HEK293 (cell line): ENCODE measurements around the gene PARP1.

Experiments used
- CTCF ChIA-PET: fragments of 350-600 bp; formaldehyde crosslinking; extraction: SDS; loops from one replicate; lab custom pipeline; 2021; ENCODE audit warnings: antibody characterized with exemption; lab: Yijun Ruan, JAX
- POLR2A ChIA-PET: fragments of 300-600 bp; formaldehyde crosslinking; extraction: SDS; loops from one replicate; lab custom pipeline; 2020; ENCODE audit warnings: antibody characterized with exemption, inconsistent platforms; lab: Yijun Ruan, JAX
- H3K27ac ChIP-seq: fragments of 200-500 bp; sonication (Bioruptor generic); 2 replicates; pipeline ENCODE4 v1.5.1; 2014; ENCODE audit warnings: low read depth, low read length, control low read depth, inconsistent platforms; ENCODE audit errors: extremely low read depth
- H3K36me3 ChIP-seq, 2 experiments: fragments of 200-500 bp in 1 of 2; sonication (Bioruptor generic) in 1 of 2; 1 replicate in 1 of 2; 2 replicates in 1 of 2; pipeline ENCODE4 v1.5.1; 2014 to 2017; ENCODE audit warnings: inconsistent platforms in 2 of 2, low read length in 2 of 2; ENCODE audit not compliant: control insufficient read depth in 2 of 2, insufficient read depth in 1 of 2
- H3K4me1 ChIP-seq: fragments of 200-500 bp; sonication (Bioruptor generic); 2 replicates; pipeline ENCODE4 v1.5.1; 2014; ENCODE audit warnings: mild to moderate bottlenecking, low read length, inconsistent platforms; ENCODE audit not compliant: control insufficient read depth, insufficient read depth
- H3K4me3 ChIP-seq: 2 replicates; pipeline ENCODE4 v1.5.1; 2011; ENCODE audit warnings: low read depth, mild to moderate bottlenecking, control low read depth, low read length, moderate library complexity
- H3K9me3 ChIP-seq: fragments of 200-500 bp; sonication (Bioruptor generic); 2 replicates; pipeline ENCODE4 v1.5.1; 2014; ENCODE audit warnings: low read depth, low read length, inconsistent platforms; ENCODE audit not compliant: control insufficient read depth, insufficient read depth
- EGR2 ChIP-seq: fragments of 450-650 bp; formaldehyde crosslinking; IDR thresholded peaks from 2 replicates; pipeline ENCODE4 v1.5.1; 2016; ENCODE audit warnings: low read depth, missing biosample characterization, missing genetic modification characterization
- OSR2 ChIP-seq: fragments of 450-650 bp; formaldehyde crosslinking; IDR thresholded peaks from 2 replicates; pipeline ENCODE4 v1.5.1; 2016; ENCODE audit warnings: missing biosample characterization, missing genetic modification characterization
- PATZ1 ChIP-seq: fragments of 450-650 bp; formaldehyde crosslinking; IDR thresholded peaks from 2 replicates; pipeline ENCODE4 v1.5.1; 2016; ENCODE audit warnings: missing biosample characterization, missing genetic modification characterization
- PRDM10 ChIP-seq: fragments of 450-650 bp; formaldehyde crosslinking; IDR thresholded peaks from 2 replicates; pipeline ENCODE4 v1.5.1; 2016; ENCODE audit warnings: missing biosample characterization, missing genetic modification characterization
- SCRT2 ChIP-seq: fragments of 450-650 bp; formaldehyde crosslinking; IDR thresholded peaks from 2 replicates; pipeline ENCODE4 v1.5.1; 2016; ENCODE audit warnings: missing biosample characterization, missing genetic modification characterization
- ZBTB44 ChIP-seq: fragments of 450-650 bp; IDR thresholded peaks from 2 replicates; pipeline ENCODE4 v1.5.1; 2018; ENCODE audit warnings: missing biosample characterization, mild to moderate bottlenecking, missing genetic modification characterization
- ZBTB48 ChIP-seq: fragments of 450-650 bp; formaldehyde crosslinking; IDR thresholded peaks from 2 replicates; pipeline ENCODE4 v1.5.1; 2016; ENCODE audit warnings: missing biosample characterization, missing genetic modification characterization
- ZEB2 ChIP-seq: fragments of 450-650 bp; formaldehyde crosslinking; IDR thresholded peaks from 2 replicates; pipeline ENCODE4 v1.5.1; 2016; ENCODE audit warnings: missing biosample characterization, missing genetic modification characterization
- ZFP37 ChIP-seq: fragments of 450-650 bp; formaldehyde crosslinking; IDR thresholded peaks from 2 replicates; pipeline ENCODE4 v1.5.1; 2016; ENCODE audit warnings: missing biosample characterization, missing genetic modification characterization
- ZFP69B ChIP-seq: fragments of 450-650 bp; formaldehyde crosslinking; IDR thresholded peaks from 2 replicates; pipeline ENCODE4 v1.5.1; 2016; ENCODE audit warnings: missing biosample characterization, missing genetic modification characterization
- ZNF221 ChIP-seq: fragments of 450-650 bp; formaldehyde crosslinking; IDR thresholded peaks from 2 replicates; pipeline ENCODE4 v1.5.1; 2017; ENCODE audit warnings: missing biosample characterization, missing genetic modification characterization, borderline replicate concordance
- ZNF266 ChIP-seq: fragments of 450-650 bp; formaldehyde crosslinking; IDR thresholded peaks from 2 replicates; pipeline ENCODE4 v1.5.1; 2016; ENCODE audit warnings: missing biosample characterization, missing genetic modification characterization, low read depth
- ZNF311 ChIP-seq: fragments of 450-650 bp; formaldehyde crosslinking; IDR thresholded peaks from 2 replicates; pipeline ENCODE4 v1.5.1; 2017; ENCODE audit warnings: missing biosample characterization, missing genetic modification characterization, borderline replicate concordance
- ZNF354C ChIP-seq: fragments of 450-650 bp; formaldehyde crosslinking; IDR thresholded peaks from 2 replicates; pipeline ENCODE4 v1.5.1; 2016; ENCODE audit warnings: missing biosample characterization, missing genetic modification characterization, low read depth, borderline replicate concordance
- ZNF37A ChIP-seq: fragments of 450-650 bp; IDR thresholded peaks from 2 replicates; pipeline ENCODE4 v1.5.1; 2018; ENCODE audit warnings: missing biosample characterization, missing genetic modification characterization
- ZNF391 ChIP-seq: fragments of 450-650 bp; formaldehyde crosslinking; IDR thresholded peaks from 2 replicates; pipeline ENCODE4 v1.5.1; 2016; ENCODE audit warnings: low read depth, missing biosample characterization, missing genetic modification characterization, borderline replicate concordance
- ZNF416 ChIP-seq: fragments of 450-650 bp; formaldehyde crosslinking; IDR thresholded peaks from 2 replicates; pipeline ENCODE4 v1.5.1; 2016; ENCODE audit warnings: missing biosample characterization, missing genetic modification characterization
- ZNF555 ChIP-seq: fragments of 450-650 bp; formaldehyde crosslinking; conservative IDR thresholded peaks from 2 replicates; pipeline ENCODE4 v1.5.1; 2017; ENCODE audit warnings: missing biosample characterization, mild to moderate bottlenecking, missing genetic modification characterization, inconsistent platforms
- ZNF621 ChIP-seq: fragments of 450-650 bp; formaldehyde crosslinking; IDR thresholded peaks from 2 replicates; pipeline ENCODE4 v1.5.1; 2017; ENCODE audit warnings: missing biosample characterization, missing genetic modification characterization
- ZNF664 ChIP-seq: fragments of 450-650 bp; formaldehyde crosslinking; IDR thresholded peaks from 2 replicates; pipeline ENCODE4 v1.5.1; 2016; ENCODE audit warnings: missing biosample characterization, missing genetic modification characterization
- ZNF776 ChIP-seq: fragments of 450-650 bp; formaldehyde crosslinking; IDR thresholded peaks from 2 replicates; pipeline ENCODE4 v1.5.0; 2017; ENCODE audit warnings: missing biosample characterization, missing genetic modification characterization, borderline replicate concordance
- ZSCAN30 ChIP-seq: fragments of 450-650 bp; IDR thresholded peaks from 2 replicates; pipeline ENCODE4 v1.5.1; 2018; ENCODE audit warnings: missing biosample characterization, mild to moderate bottlenecking, missing genetic modification characterization, moderate library complexity
- ZSCAN4 ChIP-seq: fragments of 450-650 bp; formaldehyde crosslinking; IDR thresholded peaks from 2 replicates; pipeline ENCODE4 v1.5.1; 2017; ENCODE audit warnings: missing biosample characterization, missing genetic modification characterization

Gene PARP1

GRCh38 chr1:226312065-226312464, 95.8 kb downstream of the PARP1 start (continued):
- TF ChIP-seq ZNF555: no peak
- TF ChIP-seq SCRT2 (tag by site-specific recombination): peak; percentile 90
- no peak for TF ChIP-seq ZNF416
- TF ChIP-seq OSR2 (tag by site-specific recombination): no peak
- peak; percentile 95 for TF ChIP-seq ZBTB44
- TF ChIP-seq ZNF664 (tag by site-specific recombination): no peak
- TF ChIP-seq PRDM10 (tag by site-specific recombination): 0 out of 2 replicates have a peak, but pooled peaks have one; percentile 16
- no peak for TF ChIP-seq ZNF221 (tag by site-specific recombination)
- peak; percentile 41; the same call in 1 of the 2 replicates for TF ChIP-seq ZBTB48 (tag by site-specific recombination)
- TF ChIP-seq ZEB2 (tag by site-specific recombination): peak; percentile 55; the same call in 1 of the 2 replicates

GRCh38 chr1:226311376-226311775, 96.5 kb downstream of the PARP1 start:
- Histone ChIP-seq H3K27ac (no peak overlapping the region), H3K4me1 (peaks cover 8% of the 10 kb centered on the region; the same call in 1 of the 2 replicates), H3K4me3 (no peak overlapping the region)
- CTCF ChIA-PET: interaction anchor here (1.0 to 4.0 kb wide), 3 partner anchors 21 to 186 kb away, joined by 3 to 32 read pairs (median 5); no protein-coding TSS in a partner anchor
- TF ChIP-seq ZNF621 (tag by site-specific recombination): no peak
- no peak for TF ChIP-seq ZFP69B
- no peak for TF ChIP-seq ZNF555
- TF ChIP-seq PATZ1 (tag by site-specific recombination): no peak
- TF ChIP-seq ZFP37 (tag by site-specific recombination): no peak
- TF ChIP-seq ZSCAN30 (tag by site-specific recombination): no peak
- TF ChIP-seq ZNF311 (tag by site-specific recombination): no peak
- TF ChIP-seq ZNF391 (tag by site-specific recombination): no peak
- no peak for TF ChIP-seq ZNF776 (tag by site-specific recombination)
- TF ChIP-seq EGR2 (tag by site-specific recombination): no peak
- TF ChIP-seq ZNF354C (tag by site-specific recombination): no peak
- no peak for TF ChIP-seq ZNF266 (tag by site-specific recombination)
- no peak for TF ChIP-seq ZSCAN4 (tag by site-specific recombination)
- TF ChIP-seq ZNF37A: no peak
- TF ChIP-seq, all 188 proteins: peak for 0
- POLR2A ChIA-PET: interaction anchor here (0.7 to 2.8 kb wide), 3 partner anchors 12 to 391 kb away, joined by 4 to 38 read pairs (median 5); no protein-coding TSS in a partner anchor
- no peaks in the 10 kb centered on the region for H3K36me3 ChIP-seq
- H3K9me3 ChIP-seq: no peaks in the 10 kb centered on the region
